H7 (cell line): ENCODE data around the gene LHX6. TPM values are rescaled to one million over a fixed set of nuclear protein-coding genes. Genes with fewer than 3 reads are reported as not detected.
A peak's percentile ranks its signal among the peaks of the same experiment; 100 is the strongest.

Source experiments
- DNase-seq: peaks from one replicate; pipeline ENCODE4 v3.0.0; 2012
- H3K27me3 ChIP-seq: 2 replicates; pipeline ENCODE4 v1.6.0; 2011; ENCODE audit warnings: mild to moderate bottlenecking, low read length; ENCODE audit not compliant: control insufficient read depth, insufficient read depth
- H3K36me3 ChIP-seq: replicated peaks from 2 replicates; pipeline ENCODE4 v1.5.1; 2011; ENCODE audit warnings: low read length; ENCODE audit not compliant: control insufficient read depth, insufficient read depth
- H3K4me3 ChIP-seq: 2 replicates; pipeline ENCODE4 v1.5.1; 2011; ENCODE audit warnings: low read depth, mild to moderate bottlenecking, control low read depth, low read length, moderate library complexity; ENCODE audit not compliant: insufficient read depth
- total RNA-seq: library from RNA; depleted of rRNA; stranded (reverse); fragments of >200 nt; shearing (Covaris generic); gene quantifications from 2 replicates; pipeline ENCODE4 v1.2.3, GENCODE V29; 2014

LHX6 gene
- total RNA-seq, 1 experiment from 2014 or later = 5.2 TPM

- H3K36me3 ChIP-seq = peaks cover 3% of the 10 kb centered on the region
Measured at GRCh38 chr9:122254761-122255160, 26.0 kb upstream of the LHX6 start.

GRCh38 chr9:122252796-122253195 lies 24.0 kb upstream of the LHX6 start:
- Histone ChIP-seq H3K4me3 (no peak overlapping the region), H3K27me3 (no peaks in the 10 kb centered on the region), H3K36me3 (peaks cover 5% of the 10 kb centered on the region)
- peak; percentile 26 for DNase-seq

More at GRCh38 chr9:122254761-122255160, 26.0 kb upstream of the LHX6 start:
- no peak for DNase-seq
- Histone ChIP-seq H3K27me3 (no peaks in the 10 kb centered on the region), H3K4me3 (no peak overlapping the region)

DNA sequence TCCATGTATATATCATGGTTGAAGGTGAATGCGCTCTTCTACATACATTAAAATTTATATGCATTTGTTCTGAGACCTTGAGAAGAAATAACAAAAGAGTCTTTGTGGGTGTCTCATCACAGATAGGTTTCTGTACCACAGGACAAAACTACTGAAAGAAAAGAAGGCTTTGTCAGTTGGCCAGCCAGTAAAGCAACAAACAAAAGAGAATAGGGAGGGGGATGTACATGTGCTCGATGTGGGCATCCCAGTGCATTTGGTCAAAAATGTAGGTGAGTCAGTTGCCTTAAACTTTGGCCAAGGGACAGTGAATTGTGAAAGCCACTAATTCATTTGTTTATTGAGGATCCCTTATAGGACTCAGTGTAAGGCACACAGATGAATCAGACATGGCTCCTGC lies 22.6 kb upstream of the LHX6 start:
- DNase-seq = no peak
- Histone ChIP-seq H3K27me3 (no peaks in the 10 kb centered on the region), H3K4me3 (no peak overlapping the region), H3K36me3 (peaks cover 8% of the 10 kb centered on the region)

- no peak for DNase-seq
- Histone ChIP-seq H3K4me3 (no peak overlapping the region), H3K27me3 (no peaks in the 10 kb centered on the region), H3K36me3 (peaks cover 12% of the 10 kb centered on the region)
Measured at GRCh38 chr9:122248448-122248865, 19.7 kb upstream of the LHX6 start.

GRCh38 chr9:122246666-122247065 lies 17.9 kb upstream of the LHX6 start:
- Histone ChIP-seq H3K4me3 (no peak overlapping the region), H3K36me3 (peaks cover 12% of the 10 kb centered on the region), H3K27me3 (no peaks in the 10 kb centered on the region)
- no peak for DNase-seq

DNA sequence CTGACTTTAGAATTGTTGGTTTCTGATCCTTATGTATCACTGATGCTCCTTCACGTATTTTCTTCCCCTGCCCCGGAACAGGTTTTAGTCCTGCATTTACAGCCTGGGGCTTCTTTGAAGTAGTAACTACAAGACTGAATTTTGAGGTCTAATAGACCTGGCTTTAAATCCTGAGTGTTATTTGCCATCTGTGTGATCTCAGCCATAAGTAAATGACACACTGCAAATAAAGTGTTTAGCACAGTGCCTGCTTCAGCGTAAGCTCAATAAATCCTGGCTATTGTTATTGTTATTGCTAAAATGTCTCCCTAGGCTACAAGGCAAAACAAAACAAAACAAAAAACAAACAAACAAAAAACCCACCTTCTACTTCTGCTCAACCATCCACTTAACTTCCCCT lies 15.6 kb upstream of the LHX6 start:
- peaks cover 14% of the 10 kb centered on the region for H3K36me3 ChIP-seq
- H3K27me3 ChIP-seq = no peaks in the 10 kb centered on the region
- no peak overlapping the region for H3K4me3 ChIP-seq
- no peak for DNase-seq

DNA sequence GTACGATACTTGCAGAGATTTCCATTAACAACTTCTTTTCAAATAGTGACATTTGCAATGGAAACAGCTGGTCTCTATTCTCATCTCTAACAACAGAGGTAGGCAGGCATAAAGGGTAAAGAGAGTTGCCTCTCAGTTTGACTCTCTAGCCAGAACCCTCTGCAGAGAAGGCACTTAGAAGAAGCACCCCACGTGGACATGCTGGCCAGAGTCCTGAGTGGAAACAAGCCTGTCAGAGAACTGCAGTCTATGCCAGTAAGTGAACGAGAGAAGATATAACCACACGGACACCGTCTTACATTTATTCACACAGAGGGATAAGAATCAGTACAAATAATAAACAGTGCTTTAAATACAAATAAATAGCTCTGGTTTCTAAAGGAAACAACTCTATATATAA lies 11.0 kb upstream of the LHX6 start:
- H3K27me3 ChIP-seq = no peaks in the 10 kb centered on the region
- H3K36me3 ChIP-seq = peaks cover 6% of the 10 kb centered on the region
- no peak overlapping the region for H3K4me3 ChIP-seq
- DNase-seq = no peak

DNA sequence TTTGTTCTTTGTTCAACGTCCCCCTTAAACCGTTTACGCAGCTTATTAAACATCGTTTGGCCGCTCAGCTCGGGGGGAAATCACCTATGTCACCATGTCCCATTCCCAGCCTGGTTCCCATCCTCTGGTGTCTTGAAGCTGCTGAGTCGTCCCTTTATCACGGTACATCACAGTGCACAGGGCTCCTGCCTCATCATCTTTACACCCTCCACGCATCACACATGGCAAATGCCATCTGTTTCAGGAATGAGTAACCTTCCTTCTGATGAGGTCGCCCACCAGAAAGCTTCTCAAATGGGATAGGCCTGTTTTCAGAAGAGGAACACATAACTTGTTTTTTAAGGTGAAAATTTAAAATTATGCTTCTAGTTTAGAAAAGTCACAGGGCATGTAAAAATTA lies 7.9 kb upstream of the LHX6 start:
- no peak for DNase-seq
- Histone ChIP-seq H3K4me3 (no peak overlapping the region), H3K36me3 (peaks cover 5% of the 10 kb centered on the region), H3K27me3 (peaks cover 6% of the 10 kb centered on the region)

DNA sequence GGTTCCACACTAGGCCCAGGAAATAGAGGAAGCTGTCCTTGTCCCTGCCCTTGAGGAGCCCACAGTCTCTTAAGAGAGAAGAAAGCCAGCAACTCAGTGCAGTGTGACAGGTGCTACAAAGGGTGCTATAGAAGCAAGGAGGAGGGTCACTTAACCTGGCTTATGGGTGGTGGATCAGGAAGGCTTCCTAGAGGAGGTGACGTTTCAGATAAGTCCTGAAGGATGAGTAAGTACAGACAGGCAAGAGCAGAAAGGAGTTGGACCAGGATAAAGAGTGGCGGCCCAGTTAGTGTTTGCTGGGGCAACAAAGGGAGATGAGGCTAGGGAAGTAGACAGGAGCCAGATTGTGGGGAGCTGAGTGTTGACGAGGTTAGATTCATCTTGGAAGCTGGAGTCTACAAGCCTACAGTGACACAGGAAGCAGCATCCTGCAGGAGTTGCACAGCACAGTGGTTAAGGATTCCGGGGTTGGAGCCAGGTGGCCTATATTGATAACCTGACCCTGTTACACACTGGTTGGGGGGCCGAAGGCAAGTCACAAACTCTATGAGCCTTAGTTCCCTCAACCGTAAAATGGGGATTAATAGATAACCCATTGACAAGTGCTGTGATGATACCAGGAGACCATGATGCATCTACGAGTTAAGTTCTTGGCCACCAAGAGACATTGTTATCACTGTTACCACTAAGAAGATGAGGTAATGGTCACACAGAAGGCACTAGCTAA lies 5.4 kb upstream of the LHX6 start:
- H3K4me3 ChIP-seq = no peak overlapping the region
- no peak for DNase-seq
- H3K27me3 ChIP-seq = peaks cover 31% of the 10 kb centered on the region
- H3K36me3 ChIP-seq = no peaks in the 10 kb centered on the region

- H3K27me3 ChIP-seq = peaks cover 44% of the 10 kb centered on the region
- H3K4me3 ChIP-seq = no peak overlapping the region
- H3K36me3 ChIP-seq = no peaks in the 10 kb centered on the region
- no peak for DNase-seq
Measured at GRCh38 chr9:122232796-122233306, 4.1 kb upstream of the LHX6 start.

DNA sequence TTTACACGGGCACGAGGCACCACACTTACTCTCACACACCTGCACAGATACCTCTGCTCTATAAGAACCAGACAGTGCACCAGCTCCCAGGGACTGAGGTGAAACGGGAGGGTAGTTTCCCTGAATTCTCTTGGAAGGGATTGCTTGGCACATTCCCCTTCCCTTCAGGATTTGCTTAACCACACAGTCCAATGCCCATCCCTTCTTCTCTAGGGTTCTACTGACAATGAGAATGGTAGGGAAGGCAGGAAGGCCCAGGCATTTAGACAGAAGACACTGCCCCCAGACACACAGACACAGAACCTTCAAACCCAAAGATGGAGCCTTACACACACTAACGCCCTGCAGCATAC lies 704 bp upstream of the LHX6 start:
- Histone ChIP-seq H3K36me3 (no peaks in the 10 kb centered on the region), H3K27me3 (peaks cover 78% of the 10 kb centered on the region), H3K4me3 (no peak overlapping the region)
- no peak for DNase-seq

DNA sequence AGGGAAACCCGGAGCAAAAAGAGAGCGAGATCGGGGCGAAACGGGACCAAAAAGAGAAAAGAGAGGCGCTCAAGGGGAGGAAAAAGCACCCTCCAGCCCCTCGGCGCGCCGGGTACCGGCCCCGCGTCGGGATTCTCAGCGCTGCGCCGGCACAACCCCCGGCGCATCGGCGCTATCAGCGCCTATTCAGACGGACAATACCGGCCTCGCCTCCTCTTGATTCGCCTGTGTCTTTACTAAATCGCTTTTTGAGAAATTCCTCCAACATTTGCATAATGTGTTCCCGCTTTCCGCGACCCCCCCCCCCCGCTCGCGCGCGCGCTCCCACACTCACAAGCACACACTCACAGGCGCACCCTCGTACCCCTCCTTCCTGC lies 578 bp downstream of the LHX6 start:
- H3K36me3 ChIP-seq = no peaks in the 10 kb centered on the region
- peaks cover 91% of the 10 kb centered on the region for H3K27me3 ChIP-seq
- DNase-seq = peak; percentile 80
- peak overlapping the region; percentile 36 for H3K4me3 ChIP-seq

DNA sequence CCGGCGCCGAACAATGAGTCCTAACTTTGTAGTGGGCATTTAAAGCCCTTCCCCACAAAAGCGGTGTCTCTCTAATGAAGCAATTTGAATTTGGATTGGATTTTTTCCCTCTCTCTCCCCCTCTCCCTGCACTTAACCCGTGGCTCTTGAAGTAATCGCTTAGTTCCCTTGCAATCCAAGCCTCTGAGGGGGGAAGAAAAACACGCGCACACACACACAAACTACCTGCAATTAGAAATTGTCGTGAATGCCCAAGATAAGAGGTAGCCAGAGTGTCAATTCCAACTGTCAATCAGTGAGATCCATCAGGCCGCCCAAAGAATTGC lies 1.2 kb downstream of the LHX6 start:
- Histone ChIP-seq H3K27me3 (peaks cover 97% of the 10 kb centered on the region), H3K4me3 (no peak overlapping the region; the same call in 1 of the 2 replicates), H3K36me3 (no peaks in the 10 kb centered on the region)
- DNase-seq = no peak

DNA sequence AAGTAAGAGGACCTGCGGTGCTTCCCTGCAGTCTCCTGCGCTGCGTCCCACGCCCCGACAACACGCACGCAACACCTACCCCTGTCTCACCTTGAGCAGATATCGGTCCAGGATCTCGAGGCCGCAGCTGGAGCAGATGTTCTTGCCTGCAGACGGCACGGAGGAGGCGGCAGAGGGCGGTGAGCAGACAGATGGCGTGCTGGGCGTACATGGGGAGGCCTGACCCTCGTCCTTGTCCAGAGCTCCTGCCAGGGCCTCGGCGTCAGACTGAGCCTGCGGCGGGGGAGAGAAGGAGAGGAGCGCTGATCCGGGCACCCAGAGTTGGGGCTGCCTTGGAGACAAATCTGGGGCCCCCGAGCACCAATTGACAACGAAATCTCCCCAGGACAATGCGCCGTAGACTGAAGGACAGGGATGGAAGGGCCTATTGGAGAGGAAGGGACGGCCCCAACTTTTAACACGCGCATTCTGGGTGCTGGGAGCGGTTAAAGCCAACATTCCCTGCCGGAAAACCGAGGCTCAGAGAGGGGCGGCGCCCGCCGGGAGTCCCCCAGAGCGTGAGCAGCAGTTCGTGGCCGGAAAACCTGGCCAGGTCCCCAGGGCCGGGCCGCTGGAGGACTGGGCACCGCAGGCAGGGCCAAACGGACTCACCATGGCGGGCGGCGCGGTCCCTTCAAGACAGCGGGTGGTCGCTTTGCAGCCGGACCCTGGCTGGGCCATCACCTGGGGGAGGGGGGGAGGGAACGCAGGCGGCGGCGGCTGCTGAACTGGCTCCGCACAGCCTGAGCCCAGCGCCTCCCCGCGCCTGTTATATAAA lies 1.8 kb downstream of the LHX6 start:
- H3K4me3 ChIP-seq = peak overlapping the region; percentile 17; the same call in 1 of the 2 replicates
- peaks cover 100% of the 10 kb centered on the region for H3K27me3 ChIP-seq
- peak; percentile 91 for DNase-seq
- H3K36me3 ChIP-seq = no peaks in the 10 kb centered on the region

GRCh38 chr9:122226142-122226757 lies 2.5 kb downstream of the LHX6 start:
- no peaks in the 10 kb centered on the region for H3K36me3 ChIP-seq
- peaks cover 100% of the 10 kb centered on the region for H3K27me3 ChIP-seq
- peak; percentile 81 for DNase-seq
- peak overlapping the region; percentile 17; the same call in 1 of the 2 replicates for H3K4me3 ChIP-seq
